Neural progenitor cell (in vitro differentiated cells): ENCODE measurements around the gene VTN. TPM values are rescaled to one million over a fixed set of nuclear protein-coding genes. Genes with fewer than 3 reads are reported as not detected.
A peak's percentile ranks its signal among the peaks of the same experiment; 100 is the strongest.

Experiments used
- DNase-seq: peaks from one replicate; pipeline ENCODE4 v3.0.0-alpha.2; 2016; ENCODE audit warnings: low spot score
- H2AFZ ChIP-seq: fragments of 200-600 bp; sonication (generic); replicated peaks from 2 replicates; pipeline ENCODE4 v1.6.1; 2016; ENCODE audit warnings: antibody characterized with exemption
- H3F3A ChIP-seq: fragments of 200-600 bp; sonication (generic); 2 replicates; pipeline ENCODE4 v1.6.1; 2016; ENCODE audit warnings: antibody characterized with exemption, low read depth
- H3K27ac ChIP-seq: fragments of 200-600 bp; sonication (generic); 2 replicates; pipeline ENCODE4 v1.5.1; 2016; ENCODE audit warnings: mild to moderate bottlenecking
- H3K27me3 ChIP-seq: fragments of 200-600 bp; sonication (generic); 2 replicates; pipeline ENCODE4 v1.6.1; 2016; ENCODE audit warnings: mild to moderate bottlenecking, moderate library complexity
- H3K36me3 ChIP-seq: fragments of 200-600 bp; sonication (generic); 2 replicates; pipeline ENCODE4 v1.5.1; 2016
- H3K4me1 ChIP-seq: fragments of 200-600 bp; sonication (generic); 2 replicates; pipeline ENCODE4 v1.6.1; 2016; ENCODE audit warnings: mixed run types
- H3K4me2 ChIP-seq: fragments of 200-600 bp; sonication (generic); 2 replicates; pipeline ENCODE4 v1.6.1; 2016
- H3K4me3 ChIP-seq: fragments of 200-600 bp; sonication (generic); 2 replicates; pipeline ENCODE4 v1.5.1; 2016
- H3K79me2 ChIP-seq: fragments of 200-600 bp; sonication (generic); 2 replicates; pipeline ENCODE4 v1.6.1; 2016; ENCODE audit warnings: low read depth
- H3K9ac ChIP-seq: fragments of 200-600 bp; sonication (generic); 2 replicates; pipeline ENCODE4 v1.6.1; 2016
- H3K9me3 ChIP-seq: fragments of 200-600 bp; sonication (generic); 2 replicates; pipeline ENCODE4 v1.5.1; 2016; ENCODE audit warnings: low read depth
- H4K20me1 ChIP-seq: fragments of 200-600 bp; sonication (generic); 2 replicates; pipeline ENCODE4 v1.6.1; 2016; ENCODE audit warnings: low read depth
- H3K27ac Mint-ChIP-seq: 3 replicates; pipeline ENCODE4 v1.8.0; 2021; ENCODE audit warnings: mixed read lengths
- H3K27me3 Mint-ChIP-seq: 2 replicates; pipeline ENCODE4 v1.8.0; 2022; ENCODE audit warnings: low read depth, mild to moderate bottlenecking, inconsistent platforms, moderate library complexity, mixed read lengths; ENCODE audit not compliant: insufficient read depth
- H3K36me3 Mint-ChIP-seq: 3 replicates; pipeline ENCODE4 v1.8.0; 2021; ENCODE audit warnings: mixed read lengths
- H3K4me1 Mint-ChIP-seq: 3 replicates; pipeline ENCODE4 v1.8.0; 2021; ENCODE audit warnings: mixed read lengths
- H3K4me3 Mint-ChIP-seq: 3 replicates; pipeline ENCODE4 v1.8.0; 2021; ENCODE audit warnings: mild to moderate bottlenecking, moderate library complexity, mixed read lengths
- H3K9me3 Mint-ChIP-seq: 3 replicates; pipeline ENCODE4 v1.8.0; 2020; ENCODE audit warnings: mixed read lengths
- CTCF ChIP-seq: fragments of 200-600 bp; sonication (generic); IDR thresholded peaks from 2 replicates; pipeline ENCODE4 v1.5.1; 2017; ENCODE audit warnings: antibody characterized with exemption, mild to moderate bottlenecking
- EZH2 ChIP-seq: fragments of 200-600 bp; sonication (generic); IDR thresholded peaks from 2 replicates; pipeline ENCODE4 v1.6.1; 2017; ENCODE audit warnings: antibody characterized with exemption, mild to moderate bottlenecking, moderate library complexity
- EZH2phosphoT487 ChIP-seq: fragments of 200-600 bp; sonication (generic); IDR thresholded peaks from 2 replicates; pipeline ENCODE4 v1.6.1; 2017; ENCODE audit warnings: antibody characterized with exemption
- total RNA-seq: library from RNA; depleted of rRNA; stranded (reverse); fragments of >200 nt; gene quantifications from 2 replicates; pipeline ENCODE4 v1.2.3, GENCODE V29; 2015; ENCODE audit warnings: low replicate concordance

Gene VTN
- total RNA-seq, 1 donor from 2014 or later = 1.2 TPM

- H3K27ac Mint-ChIP-seq = peak overlapping the region; percentile 76
These were observed 1.0 kb downstream of the VTN start for GRCh38 chr17:28368915-28369683.

GRCh38 chr17:28368306-28368831, 1.7 kb downstream of the VTN start:
- H3K27ac ChIP-seq = no peak overlapping the region
- Mint-ChIP-seq H3K36me3 (peaks cover 2% of the 10 kb centered on the region), H3K4me1 (peaks cover 26% of the 10 kb centered on the region), H3K4me3 (no peak overlapping the region), H3K27ac (peak overlapping the region; percentile 50), H3K27me3 (peaks cover 7% of the 10 kb centered on the region), H3K9me3 (no peaks in the 10 kb centered on the region)
- TF ChIP-seq CTCF = no peak
- TF ChIP-seq EZH2 = no peak
- TF ChIP-seq EZH2phosphoT487 = no peak
- no peaks in the 10 kb centered on the region for H3K36me3 ChIP-seq
- no peaks in the 10 kb centered on the region for H3K9me3 ChIP-seq
- no peaks in the 10 kb centered on the region for H3K79me2 ChIP-seq
- no peak overlapping the region for H3K4me2 ChIP-seq
- peaks cover 31% of the 10 kb centered on the region for H3F3A ChIP-seq
- peaks cover 13% of the 10 kb centered on the region for H3K4me1 ChIP-seq
- DNase-seq = no peak
- peaks cover 20% of the 10 kb centered on the region for H4K20me1 ChIP-seq
- H3K27me3 ChIP-seq = peaks cover 18% of the 10 kb centered on the region
- H3K9ac ChIP-seq = no peak overlapping the region
- H2AFZ ChIP-seq = no peak overlapping the region
- H3K4me3 ChIP-seq = no peak overlapping the region

More at GRCh38 chr17:28368915-28369683, 1.0 kb downstream of the VTN start:
- H3K4me2 ChIP-seq = no peak overlapping the region
- H3K4me1 ChIP-seq = peaks cover 13% of the 10 kb centered on the region
- H2AFZ ChIP-seq = no peak overlapping the region
- peaks cover 7% of the 10 kb centered on the region for H3K27me3 Mint-ChIP-seq
- H3K4me1 Mint-ChIP-seq = peaks cover 30% of the 10 kb centered on the region
- no peak for DNase-seq
- H3K4me3 Mint-ChIP-seq = no peak overlapping the region
- no peaks in the 10 kb centered on the region for H3K9me3 Mint-ChIP-seq
- H3K4me3 ChIP-seq = no peak overlapping the region
- TF ChIP-seq EZH2 (no peak), CTCF (no peak), EZH2phosphoT487 (no peak)
- peaks cover 27% of the 10 kb centered on the region for H4K20me1 ChIP-seq
- no peaks in the 10 kb centered on the region for H3K36me3 ChIP-seq
- H3K36me3 Mint-ChIP-seq = peaks cover 6% of the 10 kb centered on the region
- H3K79me2 ChIP-seq = no peaks in the 10 kb centered on the region
- no peak overlapping the region for H3K9ac ChIP-seq
- peaks cover 34% of the 10 kb centered on the region for H3F3A ChIP-seq
- H3K27me3 ChIP-seq = peaks cover 25% of the 10 kb centered on the region
- H3K27ac ChIP-seq = no peak overlapping the region
- H3K9me3 ChIP-seq = no peaks in the 10 kb centered on the region

- H3F3A ChIP-seq = peaks cover 29% of the 10 kb centered on the region
- peaks cover 12% of the 10 kb centered on the region for H3K27me3 ChIP-seq
- H3K9ac ChIP-seq = no peak overlapping the region
- H3K4me2 ChIP-seq = no peak overlapping the region
- H3K27ac ChIP-seq = no peak overlapping the region
- Mint-ChIP-seq H3K9me3 (no peaks in the 10 kb centered on the region), H3K27ac (no peak overlapping the region), H3K4me1 (peaks cover 20% of the 10 kb centered on the region), H3K27me3 (peaks cover 4% of the 10 kb centered on the region), H3K36me3 (no peaks in the 10 kb centered on the region), H3K4me3 (no peak overlapping the region)
- H3K4me3 ChIP-seq = no peak overlapping the region
- peaks cover 14% of the 10 kb centered on the region for H4K20me1 ChIP-seq
- H3K9me3 ChIP-seq = no peaks in the 10 kb centered on the region
- H2AFZ ChIP-seq = no peak overlapping the region
- H3K4me1 ChIP-seq = peaks cover 13% of the 10 kb centered on the region
- TF ChIP-seq EZH2phosphoT487 = no peak
- no peak for TF ChIP-seq CTCF
- TF ChIP-seq EZH2 = no peak
- H3K79me2 ChIP-seq = no peaks in the 10 kb centered on the region
- no peak for DNase-seq
- H3K36me3 ChIP-seq = no peaks in the 10 kb centered on the region
These were observed 2.3 kb downstream of the VTN start for GRCh38 chr17:28367641-28368305.
